Immature natural killer cell (primary cell): Measurements from ENCODE around the gene RPGR. TPM values are rescaled to one million over a fixed set of nuclear protein-coding genes. Genes with fewer than 3 reads are reported as not detected.

ENCODE experiments used
- DNase-seq, 3 donors: peaks; one replicate each; pipeline ENCODE4 v3.0.0; 2022; ENCODE audit warnings: mixed read lengths in 1 of 3
- H3K27ac Mint-ChIP-seq, 6 donors: one replicate each; pipeline ENCODE4 v1.8.0; 2020; ENCODE audit warnings: mixed read lengths in 6 of 6, mild to moderate bottlenecking in 5 of 6, inconsistent platforms in 4 of 6, moderate library complexity in 3 of 6
- H3K27me3 Mint-ChIP-seq, 3 donors: one replicate each; pipeline ENCODE4 v1.8.0; 2020 to 2021; ENCODE audit warnings: low read depth in 3 of 3, mild to moderate bottlenecking in 3 of 3, mixed read lengths in 3 of 3, moderate library complexity in 3 of 3, inconsistent platforms in 1 of 3
- H3K36me3 Mint-ChIP-seq, 3 donors: one replicate each; pipeline ENCODE4 v1.8.0; 2020; ENCODE audit warnings: mixed read lengths in 3 of 3, inconsistent platforms in 2 of 3, mild to moderate bottlenecking in 2 of 3
- H3K4me1 Mint-ChIP-seq, 2 donors: one replicate each; pipeline ENCODE4 v1.8.0; 2020; ENCODE audit warnings: inconsistent platforms in 2 of 2, mild to moderate bottlenecking in 2 of 2, mixed read lengths in 2 of 2, moderate library complexity in 1 of 2
- H3K4me3 Mint-ChIP-seq, 5 donors: one replicate each; pipeline ENCODE4 v1.8.0; 2020; ENCODE audit warnings: mild to moderate bottlenecking in 5 of 5, mixed read lengths in 5 of 5, inconsistent platforms in 3 of 5, moderate library complexity in 3 of 5
- H3K9me3 Mint-ChIP-seq, 6 donors: one replicate each; pipeline ENCODE4 v1.8.0; 2020; ENCODE audit warnings: mild to moderate bottlenecking in 6 of 6, mixed read lengths in 6 of 6, inconsistent platforms in 4 of 6, moderate library complexity in 3 of 6
- polyA plus RNA-seq, 3 donors: library from polyadenylated mRNA; unstranded; fragments of 300-500 nt; fragmentation: Illumina TruSeq; gene quantifications; one replicate each; pipeline ENCODE4 v1.2.3, GENCODE V29; 2021

The RPGR gene
- polyA plus RNA-seq, 3 donors from 2014 or later: 4.2 to 7.2 (median 4.4) TPM

- Mint-ChIP-seq H3K9me3 (no peaks in the 10 kb centered on the region), H3K27ac (no peak overlapping the region), H3K27me3 (peaks cover 0 to 13% (median 6%) of the 10 kb centered on the region in 3 donors), H3K4me3 (no peak overlapping the region), H3K4me1 (no peaks in the 10 kb centered on the region), H3K36me3 (no peaks in the 10 kb centered on the region)
- no peak for DNase-seq
Observed at GRCh38 chrX:38347136-38347535, 19.8 kb upstream of the RPGR start.

DNA sequence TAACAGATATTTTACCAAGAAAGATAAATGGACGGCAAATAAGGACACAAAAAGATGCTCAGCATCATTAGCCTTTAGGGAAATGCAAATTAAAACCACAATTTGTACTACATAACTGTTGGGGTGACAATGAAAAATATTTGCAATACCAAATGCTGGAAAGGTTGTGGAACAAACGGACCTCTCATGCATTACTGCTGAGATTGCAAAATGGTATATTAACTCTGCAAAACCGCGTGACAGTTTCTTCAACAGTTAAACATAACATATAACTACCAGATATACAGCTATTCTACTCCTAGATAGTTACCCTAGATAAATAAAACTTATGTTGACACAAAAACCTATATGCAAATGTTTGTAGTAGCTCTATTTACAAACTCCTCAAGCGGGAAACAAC is 18.8 kb upstream of the RPGR start:
- no peak overlapping the region for H3K27ac Mint-ChIP-seq
- H3K4me3 Mint-ChIP-seq: no peak overlapping the region
- no peaks in the 10 kb centered on the region for H3K9me3 Mint-ChIP-seq
- no peaks in the 10 kb centered on the region for H3K4me1 Mint-ChIP-seq
- no peak for DNase-seq
- no peaks in the 10 kb centered on the region for H3K36me3 Mint-ChIP-seq
- H3K27me3 Mint-ChIP-seq: peaks cover 0 to 11% (median 6%) of the 10 kb centered on the region in 3 donors

DNA sequence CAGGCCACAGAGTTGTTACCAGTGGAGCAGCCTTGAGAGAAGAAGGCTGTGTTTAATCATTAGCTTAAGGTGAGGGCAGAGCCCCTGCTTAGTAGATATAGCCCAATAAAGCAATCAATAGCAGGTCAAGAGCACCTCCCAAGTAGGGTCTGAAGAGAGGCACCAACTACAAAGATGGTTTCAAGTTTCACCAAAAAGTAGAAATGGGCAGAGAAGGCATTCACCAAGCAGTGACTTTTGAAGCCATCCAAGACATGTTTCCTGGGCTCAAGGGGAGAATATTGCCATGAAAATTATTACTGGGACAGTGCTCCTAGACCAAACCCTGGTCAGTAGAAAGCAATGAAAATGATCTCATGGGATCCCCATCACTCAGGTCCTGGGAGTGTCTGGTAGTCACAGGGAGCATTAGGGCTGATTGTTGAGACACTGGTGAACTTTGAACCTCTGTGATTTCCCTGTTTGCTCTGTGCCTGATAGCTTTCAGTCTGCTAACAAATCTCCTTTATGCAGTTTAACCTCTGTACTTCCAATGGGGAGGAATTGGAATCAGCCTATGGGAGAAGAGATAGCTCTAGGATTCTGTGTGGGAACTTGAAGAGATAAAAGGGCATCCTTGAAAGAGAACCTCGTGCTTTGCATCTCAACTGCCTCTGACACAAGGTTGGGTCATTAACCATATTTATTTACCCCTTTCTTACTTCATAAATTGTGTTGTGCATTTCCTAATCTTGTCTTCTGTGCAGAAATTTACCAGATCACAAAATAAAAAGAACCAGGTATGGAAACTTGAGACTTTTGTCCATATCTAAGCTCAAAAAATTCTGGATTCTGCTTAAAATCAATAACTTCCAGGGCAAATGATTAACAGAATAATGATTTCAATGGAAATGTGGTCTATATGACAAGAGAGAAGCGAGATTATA is 15.8 kb upstream of the RPGR start:
- H3K27ac Mint-ChIP-seq: no peak overlapping the region
- peaks cover 1 to 7% (median 6%) of the 10 kb centered on the region in 3 donors for H3K27me3 Mint-ChIP-seq
- no peaks in the 10 kb centered on the region for H3K9me3 Mint-ChIP-seq
- DNase-seq: no peak
- H3K4me1 Mint-ChIP-seq: no peaks in the 10 kb centered on the region
- no peak overlapping the region for H3K4me3 Mint-ChIP-seq
- no peaks in the 10 kb centered on the region for H3K36me3 Mint-ChIP-seq

DNA sequence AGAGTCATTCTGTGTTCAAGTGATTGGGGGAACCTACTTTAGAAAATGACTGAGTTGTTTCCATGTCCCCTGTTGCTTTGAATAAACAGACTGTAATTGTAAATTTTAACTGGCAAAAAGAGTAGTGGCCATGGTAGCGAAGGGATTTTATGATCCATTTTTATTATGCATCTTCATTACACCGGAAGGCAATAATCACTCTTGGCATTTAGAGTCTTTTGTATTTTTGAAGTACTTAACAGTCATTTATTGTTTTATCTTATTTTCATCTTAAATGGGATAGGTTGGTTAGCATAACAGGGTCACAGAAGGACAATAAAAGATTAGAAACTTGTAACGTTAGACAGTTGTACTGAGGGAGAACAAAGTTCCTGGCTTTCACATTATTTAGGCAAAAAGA is 14.1 kb upstream of the RPGR start:
- H3K9me3 Mint-ChIP-seq: no peaks in the 10 kb centered on the region
- H3K27ac Mint-ChIP-seq: no peak overlapping the region
- peaks cover 1 to 9% (median 4%) of the 10 kb centered on the region in 3 donors for H3K27me3 Mint-ChIP-seq
- no peak overlapping the region for H3K4me3 Mint-ChIP-seq
- no peak for DNase-seq
- H3K36me3 Mint-ChIP-seq: no peaks in the 10 kb centered on the region
- H3K4me1 Mint-ChIP-seq: no peaks in the 10 kb centered on the region

- Mint-ChIP-seq H3K4me1 (no peaks in the 10 kb centered on the region), H3K27ac (no peak overlapping the region), H3K27me3 (peaks cover 1 to 8% (median 6%) of the 10 kb centered on the region in 3 donors), H3K9me3 (no peaks in the 10 kb centered on the region), H3K4me3 (no peak overlapping the region), H3K36me3 (no peaks in the 10 kb centered on the region)
- DNase-seq: no peak
Observed at GRCh38 chrX:38336538-38337240, 9.4 kb upstream of the RPGR start.

DNA sequence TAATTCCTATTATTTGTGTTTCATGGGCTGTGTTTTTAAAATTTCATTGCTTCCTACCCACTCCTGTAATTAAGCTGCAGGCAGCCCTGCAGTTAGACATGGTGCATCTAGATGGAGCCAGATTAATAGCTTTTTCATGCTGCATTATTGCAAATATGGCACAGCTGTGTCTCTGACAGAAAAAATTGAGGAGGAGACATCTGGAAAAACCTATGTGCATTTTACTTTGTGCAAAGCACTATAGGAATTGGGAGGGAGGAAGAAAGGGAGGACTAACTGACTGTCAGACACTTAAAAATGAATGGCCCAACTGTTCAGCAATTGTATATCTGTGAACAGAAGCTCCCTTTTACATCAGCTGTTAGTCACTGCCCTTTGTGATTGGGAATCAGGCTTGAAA is 8.1 kb upstream of the RPGR start:
- Mint-ChIP-seq H3K27ac (no peak overlapping the region), H3K9me3 (no peaks in the 10 kb centered on the region), H3K4me1 (no peaks in the 10 kb centered on the region), H3K36me3 (no peaks in the 10 kb centered on the region), H3K4me3 (no peak overlapping the region), H3K27me3 (peaks cover 1 to 8% (median 8%) of the 10 kb centered on the region in 3 donors)
- DNase-seq: no peak

DNA sequence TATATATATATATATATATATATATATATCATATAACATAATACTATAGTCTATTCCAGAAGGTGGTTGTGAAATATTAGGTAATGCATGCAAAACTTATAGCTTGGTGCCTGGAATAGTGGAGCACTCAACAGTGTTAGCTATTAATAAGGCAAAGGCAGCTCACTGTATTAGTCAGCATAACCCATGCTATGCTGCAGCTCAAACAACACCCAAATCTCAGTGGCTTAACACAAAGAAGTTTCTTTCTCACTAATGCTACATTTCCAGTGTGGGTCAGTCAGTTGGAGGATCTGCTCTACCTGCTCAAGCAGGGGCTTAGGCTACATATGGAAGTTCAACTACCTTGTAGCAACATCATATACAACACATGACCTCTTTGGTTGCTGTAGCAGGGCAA is 5.2 kb upstream of the RPGR start:
- Mint-ChIP-seq H3K27me3 (peaks cover 0 to 10% (median 6%) of the 10 kb centered on the region in 3 donors), H3K27ac (no peak overlapping the region), H3K4me1 (peaks cover 13 to 15% of the 10 kb centered on the region in 2 donors), H3K9me3 (no peaks in the 10 kb centered on the region), H3K36me3 (no peaks in the 10 kb centered on the region), H3K4me3 (no peak overlapping the region)
- no peak for DNase-seq

- Mint-ChIP-seq H3K4me1 (peaks cover 22 to 33% of the 10 kb centered on the region in 2 donors), H3K36me3 (no peaks in the 10 kb centered on the region), H3K27me3 (peaks cover 5 to 9% (median 7%) of the 10 kb centered on the region in 3 donors), H3K27ac (peak overlapping the region; percentile 93 to 98 (median 97)), H3K9me3 (no peaks in the 10 kb centered on the region), H3K4me3 (peak overlapping the region; percentile 91 to 95 (median 93))
- DNase-seq: no peak
Observed at GRCh38 chrX:38327775-38328081, 419 bp upstream of the RPGR start.

DNA sequence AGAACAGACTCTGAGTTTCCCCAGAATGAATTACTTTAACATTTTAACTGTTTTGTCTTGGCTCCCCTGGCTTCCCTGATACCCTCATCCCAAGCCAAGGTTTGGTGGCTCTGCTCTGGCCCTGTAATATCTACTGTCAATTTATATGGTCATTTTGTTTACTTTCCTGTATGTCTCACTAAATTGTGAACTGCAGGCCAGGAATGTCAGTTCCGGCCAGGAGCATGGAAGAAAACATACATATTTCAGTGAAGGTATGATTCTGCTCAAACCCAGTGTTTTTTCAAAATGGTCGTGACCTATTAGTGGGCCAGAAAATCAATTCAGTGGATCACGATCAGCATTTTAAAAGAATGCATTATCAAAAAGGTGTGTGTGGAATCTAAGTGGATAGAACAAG is 1.2 kb downstream of the RPGR start:
- H3K36me3 Mint-ChIP-seq: peaks cover 0 to 4% (median 3%) of the 10 kb centered on the region in 3 donors
- H3K27me3 Mint-ChIP-seq: peaks cover 5 to 7% (median 7%) of the 10 kb centered on the region in 3 donors
- peak overlapping the region; percentile 91 to 95 (median 93) for H3K4me3 Mint-ChIP-seq
- no peaks in the 10 kb centered on the region for H3K9me3 Mint-ChIP-seq
- no peak for DNase-seq
- peaks cover 22 to 33% of the 10 kb centered on the region in 2 donors for H3K4me1 Mint-ChIP-seq
- peak overlapping the region; percentile 80 to 97 (median 88) for H3K27ac Mint-ChIP-seq

- Mint-ChIP-seq H3K9me3 (no peaks in the 10 kb centered on the region), H3K36me3 (peaks cover 0 to 4% (median 3%) of the 10 kb centered on the region in 3 donors)
Observed at GRCh38 chrX:38320819-38321218, 6.5 kb downstream of the RPGR start.

DNA sequence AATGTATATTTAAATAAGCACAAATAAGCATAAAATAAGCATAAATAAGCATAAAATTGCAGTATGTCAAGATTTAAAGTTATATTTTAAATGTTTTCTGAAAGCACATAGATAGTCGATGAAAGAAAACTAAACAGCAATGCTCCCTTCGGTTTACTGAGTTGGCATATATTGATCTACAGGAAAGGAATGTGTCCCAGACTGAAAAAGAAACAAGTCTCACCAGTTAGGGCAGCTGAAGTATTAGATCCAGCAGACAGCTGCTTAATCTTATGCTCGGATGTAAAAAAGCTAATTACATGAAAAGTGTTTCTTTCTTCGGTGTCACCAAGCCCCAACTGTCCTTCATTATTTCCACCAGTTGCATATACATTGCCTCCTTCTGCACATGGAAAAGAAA is 8.7 kb downstream of the RPGR start:
- Mint-ChIP-seq H3K4me3 (no peak overlapping the region), H3K9me3 (no peaks in the 10 kb centered on the region)

More at GRCh38 chrX:38320819-38321218, 6.5 kb downstream of the RPGR start:
- H3K4me3 Mint-ChIP-seq: no peak overlapping the region
- H3K27ac Mint-ChIP-seq: no peak overlapping the region
- peaks cover 0 to 7% of the 10 kb centered on the region in 2 donors for H3K4me1 Mint-ChIP-seq
- DNase-seq: no peak
- H3K27me3 Mint-ChIP-seq: peaks cover 0 to 6% (median 1%) of the 10 kb centered on the region in 3 donors

DNA sequence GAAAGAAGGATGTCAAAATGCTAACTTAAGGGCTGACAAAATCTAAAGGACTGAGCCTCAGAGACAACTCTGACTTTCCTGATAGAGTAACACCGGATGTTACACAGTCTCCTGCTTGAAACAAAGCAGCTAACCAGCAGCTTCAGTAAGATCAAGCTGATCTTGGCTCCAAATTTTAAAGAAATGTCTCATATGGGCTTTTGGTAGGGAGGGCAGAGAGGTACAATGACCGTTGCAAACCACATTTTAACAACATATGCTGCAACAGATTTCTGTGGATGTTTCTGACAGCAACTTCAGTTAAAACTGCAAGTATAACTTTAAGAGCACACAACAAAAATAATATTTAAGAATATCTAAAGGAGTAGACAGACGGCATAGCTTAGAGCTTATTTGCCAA is 9.1 kb downstream of the RPGR start:
- peaks cover 0 to 6% (median 1%) of the 10 kb centered on the region in 3 donors for H3K27me3 Mint-ChIP-seq
- H3K9me3 Mint-ChIP-seq: no peaks in the 10 kb centered on the region
- peaks cover 5 to 14% (median 7%) of the 10 kb centered on the region in 3 donors for H3K36me3 Mint-ChIP-seq
- no peak overlapping the region for H3K27ac Mint-ChIP-seq
- no peak overlapping the region for H3K4me3 Mint-ChIP-seq
- no peak for DNase-seq
- no peaks in the 10 kb centered on the region for H3K4me1 Mint-ChIP-seq

More for the DNA sequence above, 8.7 kb downstream of the RPGR start:
- Mint-ChIP-seq H3K27ac (no peak overlapping the region), H3K36me3 (peaks cover 5 to 14% (median 7%) of the 10 kb centered on the region in 3 donors), H3K4me1 (no peaks in the 10 kb centered on the region), H3K27me3 (peaks cover 0 to 6% (median 1%) of the 10 kb centered on the region in 3 donors)
- no peak for DNase-seq

GRCh38 chrX:38315186-38315585 is 12.1 kb downstream of the RPGR start:
- no peak overlapping the region for H3K4me3 Mint-ChIP-seq
- no peak overlapping the region for H3K27ac Mint-ChIP-seq
- no peak for DNase-seq
- H3K36me3 Mint-ChIP-seq: peaks cover 3 to 15% (median 5%) of the 10 kb centered on the region in 3 donors
- no peaks in the 10 kb centered on the region for H3K4me1 Mint-ChIP-seq
- no peaks in the 10 kb centered on the region for H3K9me3 Mint-ChIP-seq
- peaks cover 2 to 7% (median 3%) of the 10 kb centered on the region in 3 donors for H3K27me3 Mint-ChIP-seq

- Mint-ChIP-seq H3K4me3 (no peak overlapping the region), H3K27me3 (peaks cover 2 to 6% (median 3%) of the 10 kb centered on the region in 3 donors), H3K4me1 (no peaks in the 10 kb centered on the region), H3K27ac (no peak overlapping the region), H3K36me3 (peaks cover 3 to 15% (median 5%) of the 10 kb centered on the region in 3 donors), H3K9me3 (no peaks in the 10 kb centered on the region)
- no peak for DNase-seq
Observed at GRCh38 chrX:38313190-38313589, 14.1 kb downstream of the RPGR start.
